DND-41 (cell line): ENCODE results near the gene LRRC56.

Source experiments
- EZH2 ChIP-seq: IDR thresholded peaks from 3 replicates; pipeline ENCODE4 v1.6.1; 2012; ENCODE audit warnings: borderline replicate concordance, low read depth, mild to moderate bottlenecking, moderate library complexity, low read length, inconsistent platforms; ENCODE audit not compliant: severe bottlenecking
- TF ChIP-seq, protein P1 (sequence below): IDR thresholded peaks from 2 replicates; pipeline ENCODE4 v1.5.1; 2012; ENCODE audit warnings: borderline replicate concordance, low read length, moderate library complexity, mild to moderate bottlenecking; ENCODE audit not compliant: poor library complexity, severe bottlenecking; ENCODE audit errors: extremely low read depth

DNA sequence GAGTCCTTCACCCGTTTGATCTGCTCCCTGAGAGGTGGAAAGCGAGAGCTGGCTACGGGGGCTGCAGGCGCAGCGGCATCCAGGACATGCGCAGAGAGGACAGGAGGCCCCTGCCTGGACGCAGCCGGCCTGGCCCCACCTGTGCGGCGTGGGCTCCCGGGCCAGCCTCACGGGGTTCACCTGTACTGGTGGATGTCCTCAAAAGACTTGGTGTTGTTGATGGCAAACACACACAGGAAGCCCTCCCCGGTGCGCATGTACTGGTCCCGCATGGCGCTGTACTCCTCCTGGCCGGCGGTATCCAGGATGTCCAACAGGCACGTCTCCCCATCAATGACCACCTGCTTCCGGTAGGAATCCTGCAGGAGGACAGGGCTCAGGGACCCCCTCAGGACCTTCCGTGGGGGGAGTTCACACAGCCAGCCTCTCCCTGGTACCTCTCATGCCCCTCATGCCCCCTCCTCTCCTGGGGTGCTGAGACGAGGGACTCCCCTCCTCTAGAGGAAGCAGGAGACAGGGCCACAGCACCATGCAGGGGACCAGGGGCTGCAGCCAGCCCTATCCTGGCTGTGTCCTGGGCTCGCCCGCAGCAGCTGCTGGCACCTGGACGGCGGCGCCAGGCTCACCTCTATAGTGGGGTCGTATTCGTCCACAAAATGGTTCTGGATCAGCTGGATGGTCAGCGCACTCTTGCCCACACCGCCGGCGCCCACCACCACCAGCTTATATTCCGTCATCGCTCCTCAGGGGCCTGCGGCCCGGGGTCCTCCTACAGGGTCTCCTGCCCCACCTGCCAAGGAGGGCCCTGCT, 3.5 kb upstream of the LRRC56 start:
- TF ChIP-seq, protein P1, sequence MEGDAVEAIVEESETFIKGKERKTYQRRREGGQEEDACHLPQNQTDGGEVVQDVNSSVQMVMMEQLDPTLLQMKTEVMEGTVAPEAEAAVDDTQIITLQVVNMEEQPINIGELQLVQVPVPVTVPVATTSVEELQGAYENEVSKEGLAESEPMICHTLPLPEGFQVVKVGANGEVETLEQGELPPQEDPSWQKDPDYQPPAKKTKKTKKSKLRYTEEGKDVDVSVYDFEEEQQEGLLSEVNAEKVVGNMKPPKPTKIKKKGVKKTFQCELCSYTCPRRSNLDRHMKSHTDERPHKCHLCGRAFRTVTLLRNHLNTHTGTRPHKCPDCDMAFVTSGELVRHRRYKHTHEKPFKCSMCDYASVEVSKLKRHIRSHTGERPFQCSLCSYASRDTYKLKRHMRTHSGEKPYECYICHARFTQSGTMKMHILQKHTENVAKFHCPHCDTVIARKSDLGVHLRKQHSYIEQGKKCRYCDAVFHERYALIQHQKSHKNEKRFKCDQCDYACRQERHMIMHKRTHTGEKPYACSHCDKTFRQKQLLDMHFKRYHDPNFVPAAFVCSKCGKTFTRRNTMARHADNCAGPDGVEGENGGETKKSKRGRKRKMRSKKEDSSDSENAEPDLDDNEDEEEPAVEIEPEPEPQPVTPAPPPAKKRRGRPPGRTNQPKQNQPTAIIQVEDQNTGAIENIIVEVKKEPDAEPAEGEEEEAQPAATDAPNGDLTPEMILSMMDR = no peak
- TF ChIP-seq EZH2 = no peak
